22Rv1 (cell line): ENCODE results near the gene TMEM39B.

Experiments
- ZFX ChIP-seq: fragments of 450-650 bp; IDR thresholded peaks from 2 replicates; pipeline ENCODE4 v1.6.1; 2017; ENCODE audit warnings: antibody characterized with exemption, borderline replicate concordance
- TF ChIP-seq, protein P1 (sequence below): fragments of 450-650 bp; IDR thresholded peaks from 2 replicates; pipeline ENCODE4 v1.5.1; 2017; ENCODE audit warnings: mild to moderate bottlenecking

DNA sequence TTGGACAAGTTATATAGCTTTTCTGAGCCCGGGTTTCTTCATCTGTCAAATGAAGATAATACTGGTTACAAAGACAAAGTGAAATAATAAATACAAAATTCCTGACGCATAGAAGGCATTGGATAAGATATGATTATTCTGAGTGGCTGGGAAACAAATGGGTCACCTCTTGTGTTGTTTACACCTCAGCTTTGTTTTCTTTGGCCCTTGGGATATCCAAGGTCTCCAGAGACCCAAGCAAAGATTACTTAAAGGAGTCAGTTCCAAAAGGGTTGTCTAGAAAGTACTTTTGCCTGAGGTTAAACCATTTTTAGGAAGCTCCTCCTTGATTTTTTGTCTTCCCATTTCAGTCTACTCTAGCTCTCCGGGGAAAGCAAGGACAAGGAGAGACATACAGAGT lies 49.4 kb upstream of the TMEM39B start:
- TF ChIP-seq, protein P1, sequence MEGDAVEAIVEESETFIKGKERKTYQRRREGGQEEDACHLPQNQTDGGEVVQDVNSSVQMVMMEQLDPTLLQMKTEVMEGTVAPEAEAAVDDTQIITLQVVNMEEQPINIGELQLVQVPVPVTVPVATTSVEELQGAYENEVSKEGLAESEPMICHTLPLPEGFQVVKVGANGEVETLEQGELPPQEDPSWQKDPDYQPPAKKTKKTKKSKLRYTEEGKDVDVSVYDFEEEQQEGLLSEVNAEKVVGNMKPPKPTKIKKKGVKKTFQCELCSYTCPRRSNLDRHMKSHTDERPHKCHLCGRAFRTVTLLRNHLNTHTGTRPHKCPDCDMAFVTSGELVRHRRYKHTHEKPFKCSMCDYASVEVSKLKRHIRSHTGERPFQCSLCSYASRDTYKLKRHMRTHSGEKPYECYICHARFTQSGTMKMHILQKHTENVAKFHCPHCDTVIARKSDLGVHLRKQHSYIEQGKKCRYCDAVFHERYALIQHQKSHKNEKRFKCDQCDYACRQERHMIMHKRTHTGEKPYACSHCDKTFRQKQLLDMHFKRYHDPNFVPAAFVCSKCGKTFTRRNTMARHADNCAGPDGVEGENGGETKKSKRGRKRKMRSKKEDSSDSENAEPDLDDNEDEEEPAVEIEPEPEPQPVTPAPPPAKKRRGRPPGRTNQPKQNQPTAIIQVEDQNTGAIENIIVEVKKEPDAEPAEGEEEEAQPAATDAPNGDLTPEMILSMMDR: no peak
- TF ChIP-seq ZFX: no peak
